ENCODE measurements around the gene AKAP9. TPM values are rescaled to one million over a fixed set of nuclear protein-coding genes. Genes with fewer than 3 reads are reported as not detected.

AKAP9 gene
- total and polyA plus RNA-seq, 9 of the 15 experiments (the other 6 are each of a cell fraction or from before 2014, with no cell fraction given), result 25.5 to 80.9 (median 46.3) TPM

DNA sequence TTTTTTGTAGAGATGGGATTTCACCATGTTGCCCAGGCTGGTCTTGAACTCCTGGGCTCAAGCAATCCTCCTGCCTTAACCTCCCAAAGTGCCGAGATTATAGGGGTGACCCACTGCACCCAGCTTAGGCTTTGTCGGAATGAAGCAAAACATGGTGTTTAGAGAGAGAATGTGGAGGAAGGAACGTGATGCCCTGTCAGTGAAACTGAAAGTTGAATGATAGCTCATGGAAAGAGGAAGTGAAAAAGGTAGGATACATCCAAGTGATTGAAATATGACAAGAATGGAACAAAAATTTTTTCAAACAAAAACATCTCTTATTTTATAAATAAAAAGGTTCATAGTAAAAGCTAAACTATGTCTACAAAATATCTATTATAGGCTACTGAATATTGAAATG lies 5.9 kb downstream of the AKAP9 start (continued):
- no peak for TF ChIP-seq ETV1 (tag; conservative IDR thresholded peaks at IDR 0.05; ENCODE audit: low read depth)
- TF ChIP-seq CTBP1 (IDR thresholded peaks at IDR 0.05; ENCODE audit: borderline replicate concordance), result no peak
- no peak for TF ChIP-seq TGIF2 (CRISPR knock-in tag; IDR thresholded peaks at IDR 0.05)
- TF ChIP-seq, protein P1, sequence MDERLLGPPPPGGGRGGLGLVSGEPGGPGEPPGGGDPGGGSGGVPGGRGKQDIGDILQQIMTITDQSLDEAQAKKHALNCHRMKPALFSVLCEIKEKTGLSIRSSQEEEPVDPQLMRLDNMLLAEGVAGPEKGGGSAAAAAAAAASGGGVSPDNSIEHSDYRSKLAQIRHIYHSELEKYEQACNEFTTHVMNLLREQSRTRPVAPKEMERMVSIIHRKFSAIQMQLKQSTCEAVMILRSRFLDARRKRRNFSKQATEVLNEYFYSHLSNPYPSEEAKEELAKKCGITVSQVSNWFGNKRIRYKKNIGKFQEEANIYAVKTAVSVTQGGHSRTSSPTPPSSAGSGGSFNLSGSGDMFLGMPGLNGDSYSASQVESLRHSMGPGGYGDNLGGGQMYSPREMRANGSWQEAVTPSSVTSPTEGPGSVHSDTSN (CRISPR knock-in tag; IDR thresholded peaks at IDR 0.05; ENCODE audit: low read depth), result no peak; the same call in 1 of the 2 replicates
- TF ChIP-seq, protein P1 (tag; conservative IDR thresholded peaks at IDR 0.05; ENCODE audit: low read depth), result peak; percentile 90
- TF ChIP-seq RBM39 (optimal IDR thresholded peaks at IDR 0.05; ENCODE audit: low read depth, low read length), result no peak
- no peak for TF ChIP-seq ZNF175 (CRISPR knock-in tag; IDR thresholded peaks at IDR 0.05; ENCODE audit: low read depth)
- TF ChIP-seq CCNT2 (IDR thresholded peaks at IDR 0.05; ENCODE audit: borderline replicate concordance, extremely low read depth, insufficient read length, low read depth, low read length), result no peak
- no peak for TF ChIP-seq ZNF584 (CRISPR knock-in tag; IDR thresholded peaks at IDR 0.05; ENCODE audit: low read depth)
- no peak for TF ChIP-seq KHSRP (IDR thresholded peaks at IDR 0.05)
- no peak for TF ChIP-seq ZNF57 (CRISPR knock-in tag; IDR thresholded peaks at IDR 0.05)
- TF ChIP-seq, protein P2, sequence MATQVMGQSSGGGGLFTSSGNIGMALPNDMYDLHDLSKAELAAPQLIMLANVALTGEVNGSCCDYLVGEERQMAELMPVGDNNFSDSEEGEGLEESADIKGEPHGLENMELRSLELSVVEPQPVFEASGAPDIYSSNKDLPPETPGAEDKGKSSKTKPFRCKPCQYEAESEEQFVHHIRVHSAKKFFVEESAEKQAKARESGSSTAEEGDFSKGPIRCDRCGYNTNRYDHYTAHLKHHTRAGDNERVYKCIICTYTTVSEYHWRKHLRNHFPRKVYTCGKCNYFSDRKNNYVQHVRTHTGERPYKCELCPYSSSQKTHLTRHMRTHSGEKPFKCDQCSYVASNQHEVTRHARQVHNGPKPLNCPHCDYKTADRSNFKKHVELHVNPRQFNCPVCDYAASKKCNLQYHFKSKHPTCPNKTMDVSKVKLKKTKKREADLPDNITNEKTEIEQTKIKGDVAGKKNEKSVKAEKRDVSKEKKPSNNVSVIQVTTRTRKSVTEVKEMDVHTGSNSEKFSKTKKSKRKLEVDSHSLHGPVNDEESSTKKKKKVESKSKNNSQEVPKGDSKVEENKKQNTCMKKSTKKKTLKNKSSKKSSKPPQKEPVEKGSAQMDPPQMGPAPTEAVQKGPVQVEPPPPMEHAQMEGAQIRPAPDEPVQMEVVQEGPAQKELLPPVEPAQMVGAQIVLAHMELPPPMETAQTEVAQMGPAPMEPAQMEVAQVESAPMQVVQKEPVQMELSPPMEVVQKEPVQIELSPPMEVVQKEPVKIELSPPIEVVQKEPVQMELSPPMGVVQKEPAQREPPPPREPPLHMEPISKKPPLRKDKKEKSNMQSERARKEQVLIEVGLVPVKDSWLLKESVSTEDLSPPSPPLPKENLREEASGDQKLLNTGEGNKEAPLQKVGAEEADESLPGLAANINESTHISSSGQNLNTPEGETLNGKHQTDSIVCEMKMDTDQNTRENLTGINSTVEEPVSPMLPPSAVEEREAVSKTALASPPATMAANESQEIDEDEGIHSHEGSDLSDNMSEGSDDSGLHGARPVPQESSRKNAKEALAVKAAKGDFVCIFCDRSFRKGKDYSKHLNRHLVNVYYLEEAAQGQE (IDR thresholded peaks at IDR 0.05; ENCODE audit: borderline replicate concordance), result no peak
- TF ChIP-seq, protein P2 (CRISPR knock-in tag; IDR thresholded peaks at IDR 0.05; ENCODE audit: low read depth), result no peak
- no peak for TF ChIP-seq HCFC1 (IDR thresholded peaks at IDR 0.05; ENCODE audit: low read depth, low read length)
